ENCODE data around the gene AFF3.

DNA sequence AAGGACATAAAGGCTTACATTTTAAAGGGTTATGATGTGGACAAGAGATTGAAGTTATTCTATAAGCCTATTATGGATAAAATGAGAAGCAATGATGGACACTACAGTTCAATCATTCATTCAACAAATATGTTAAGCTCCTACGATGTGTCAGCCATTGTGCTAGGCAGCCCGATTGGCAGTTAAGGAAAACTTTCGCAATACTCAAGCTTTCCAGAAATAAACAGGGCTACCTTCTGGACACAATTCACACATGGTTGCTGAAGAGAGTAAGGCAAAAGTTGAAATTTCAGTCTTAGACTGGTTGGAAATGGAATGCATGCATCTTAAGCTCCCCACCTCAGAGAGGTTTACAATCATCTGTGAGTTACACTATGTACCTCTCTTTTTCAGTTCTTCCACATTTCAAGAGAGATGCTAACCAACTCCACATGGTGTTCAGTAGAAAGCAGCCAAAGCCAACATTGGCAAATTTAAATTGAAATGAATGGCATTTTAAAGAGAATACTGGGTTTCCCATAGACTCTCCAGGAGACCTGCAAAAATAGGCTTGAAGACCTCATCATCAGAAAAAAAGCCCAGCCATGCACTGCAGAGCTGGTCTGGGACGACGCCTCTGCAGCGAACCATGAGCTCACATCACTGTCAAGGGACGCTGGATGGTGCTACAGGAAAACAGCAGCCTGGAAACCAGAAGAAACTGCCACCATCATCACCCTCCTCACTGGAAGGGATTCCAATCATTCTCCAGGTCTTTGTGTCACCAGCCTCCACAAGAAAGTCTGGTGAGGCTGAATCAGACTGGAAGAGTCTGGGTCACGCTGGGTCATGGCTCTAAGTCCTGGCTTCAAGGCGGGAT is 276.3 kb downstream of the AFF3 start:
- TF ChIP-seq POLR2A (IDR thresholded peaks at IDR 0.05) (no peak), POLR2AphosphoS5 (IDR thresholded peaks at IDR 0.05) (no peak)
